HEK293T (cell line): Measurements from ENCODE around the gene CRCP.

Experiments used
- FOXM1 ChIP-seq: fragments of 450-650 bp; IDR thresholded peaks from 2 replicates; pipeline ENCODE4 v1.6.1; 2017; ENCODE audit warnings: mild to moderate bottlenecking, borderline replicate concordance
- HDGF ChIP-seq: fragments of 450-650 bp; IDR thresholded peaks from 2 replicates; pipeline ENCODE4 v1.6.1; 2017; ENCODE audit warnings: antibody characterized with exemption, borderline replicate concordance
- NFRKB ChIP-seq: fragments of 450-650 bp; IDR thresholded peaks from 2 replicates; pipeline ENCODE4 v1.6.1; 2016; ENCODE audit warnings: mild to moderate bottlenecking, moderate library complexity
- SUZ12 ChIP-seq: fragments of 450-650 bp; IDR thresholded peaks from 2 replicates; pipeline ENCODE4 v1.6.1; 2016; ENCODE audit warnings: mild to moderate bottlenecking
- TARDBP ChIP-seq: fragments of 450-650 bp; IDR thresholded peaks from 2 replicates; pipeline ENCODE4 v1.6.1; 2016
- TF ChIP-seq, protein P1 (sequence below): fragments of 450-650 bp; IDR thresholded peaks from 2 replicates; pipeline ENCODE4 v1.6.1; 2016

GRCh38 chr7:66198469-66198868 is 83.8 kb downstream of the CRCP start:
- TF ChIP-seq HDGF (no peak), NFRKB (no peak), SUZ12 (no peak), FOXM1 (no peak), TARDBP (no peak)
- TF ChIP-seq, protein P1, sequence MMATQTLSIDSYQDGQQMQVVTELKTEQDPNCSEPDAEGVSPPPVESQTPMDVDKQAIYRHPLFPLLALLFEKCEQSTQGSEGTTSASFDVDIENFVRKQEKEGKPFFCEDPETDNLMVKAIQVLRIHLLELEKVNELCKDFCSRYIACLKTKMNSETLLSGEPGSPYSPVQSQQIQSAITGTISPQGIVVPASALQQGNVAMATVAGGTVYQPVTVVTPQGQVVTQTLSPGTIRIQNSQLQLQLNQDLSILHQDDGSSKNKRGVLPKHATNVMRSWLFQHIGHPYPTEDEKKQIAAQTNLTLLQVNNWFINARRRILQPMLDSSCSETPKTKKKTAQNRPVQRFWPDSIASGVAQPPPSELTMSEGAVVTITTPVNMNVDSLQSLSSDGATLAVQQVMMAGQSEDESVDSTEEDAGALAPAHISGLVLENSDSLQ: no peak
